ENCODE measurements around the gene RAD51B.

The RAD51B gene

DNA sequence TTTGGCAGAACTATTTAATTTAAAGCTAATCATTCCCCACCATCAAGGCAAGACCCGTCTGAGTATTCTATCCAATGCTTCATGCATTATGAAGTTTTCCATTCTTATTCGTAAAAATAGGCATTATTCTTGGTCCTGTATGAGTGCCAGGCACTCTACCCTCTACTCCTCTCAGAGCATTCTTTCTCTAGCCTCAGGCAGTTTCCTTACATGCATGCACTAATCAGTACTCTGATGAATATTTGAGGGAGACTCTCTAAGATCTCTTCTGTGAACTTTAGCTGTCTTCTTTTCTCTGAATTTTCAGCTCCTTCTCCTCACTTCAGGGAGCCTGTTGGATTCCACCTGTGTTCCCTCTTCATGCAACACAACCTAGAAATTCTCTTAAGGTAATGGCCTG is 334.7 kb downstream of the RAD51B start:
- no peak for DNase-seq

DNA sequence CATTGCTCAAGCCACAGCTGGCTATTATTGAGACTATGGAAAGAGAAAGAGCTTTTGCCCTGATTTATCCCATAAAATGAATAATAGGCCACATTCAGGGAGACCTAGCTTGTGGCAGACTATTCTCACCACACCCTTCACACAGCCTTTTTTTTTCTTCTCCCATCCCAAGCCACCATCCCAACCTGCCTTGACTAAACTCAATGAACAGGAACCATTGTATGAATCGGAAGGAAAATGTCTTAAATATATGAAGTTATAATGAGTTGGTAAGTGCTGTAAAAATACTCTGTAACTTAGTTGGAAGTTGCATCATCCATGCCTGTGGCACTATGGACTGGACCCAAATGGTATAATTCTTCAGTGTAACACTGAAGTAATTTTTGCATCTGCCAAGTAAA is 338.4 kb downstream of the RAD51B start:
- no peak for DNase-seq

DNA sequence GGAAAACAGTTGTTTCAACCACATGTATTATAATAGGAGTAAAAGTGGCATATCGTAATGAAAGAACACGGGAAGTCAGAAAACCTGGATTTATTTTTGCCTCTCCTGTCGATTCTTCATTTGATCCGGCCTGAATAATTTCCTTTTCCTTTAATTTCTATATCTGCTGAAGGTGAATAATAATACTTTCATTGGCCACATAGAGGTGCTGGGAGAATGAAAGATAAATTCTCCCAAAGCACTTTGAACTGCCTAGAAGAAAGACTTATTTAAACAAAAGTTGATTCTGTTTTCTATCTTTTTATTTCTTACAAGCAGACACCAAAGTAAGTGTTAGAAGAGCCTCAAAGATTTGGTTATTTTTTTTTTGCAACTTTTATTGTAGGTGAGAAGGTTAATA is 339.1 kb downstream of the RAD51B start:
- no peak for DNase-seq

DNA sequence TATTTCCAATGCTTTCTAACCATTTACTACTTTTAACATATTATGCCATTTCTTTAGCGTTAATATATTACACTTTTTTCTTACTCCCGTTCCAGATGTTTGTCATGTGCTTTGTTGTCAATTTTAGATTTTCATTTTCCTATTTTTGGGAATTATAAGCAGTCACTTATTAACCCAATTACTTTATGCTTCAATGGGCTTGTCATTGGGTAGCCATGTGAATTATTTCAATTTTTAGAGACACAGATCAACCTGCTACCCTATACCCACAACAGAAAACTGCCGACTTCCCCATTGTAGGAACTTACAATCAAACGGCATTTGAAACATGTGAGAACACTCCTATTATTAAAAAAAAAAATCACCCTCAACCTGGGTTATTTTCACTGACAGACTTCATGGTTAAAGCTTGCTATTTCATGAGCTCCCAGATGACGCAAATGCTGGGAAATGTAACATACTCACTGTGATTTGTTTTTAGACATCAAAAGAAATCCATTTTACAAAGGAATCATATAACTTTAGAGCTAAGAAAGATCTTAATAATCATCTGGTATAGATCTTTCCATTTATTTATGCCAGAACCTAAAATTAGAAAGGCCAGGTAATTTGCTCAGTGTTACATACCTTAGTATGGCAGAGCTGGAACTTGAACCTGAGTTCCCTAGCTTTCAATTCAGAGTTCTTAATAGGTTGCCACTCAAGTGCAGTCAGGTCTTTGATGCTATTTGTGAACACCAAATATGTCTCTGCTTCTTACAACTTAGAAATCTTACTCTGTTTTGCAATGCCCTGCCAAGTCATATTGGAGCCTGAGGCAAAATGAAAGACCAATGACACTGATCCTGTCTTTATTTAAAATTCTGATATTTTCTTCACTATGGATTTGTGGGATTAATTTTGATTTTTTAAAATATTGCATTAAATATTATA is 340.4 kb downstream of the RAD51B start:
- no peak for DNase-seq

DNA sequence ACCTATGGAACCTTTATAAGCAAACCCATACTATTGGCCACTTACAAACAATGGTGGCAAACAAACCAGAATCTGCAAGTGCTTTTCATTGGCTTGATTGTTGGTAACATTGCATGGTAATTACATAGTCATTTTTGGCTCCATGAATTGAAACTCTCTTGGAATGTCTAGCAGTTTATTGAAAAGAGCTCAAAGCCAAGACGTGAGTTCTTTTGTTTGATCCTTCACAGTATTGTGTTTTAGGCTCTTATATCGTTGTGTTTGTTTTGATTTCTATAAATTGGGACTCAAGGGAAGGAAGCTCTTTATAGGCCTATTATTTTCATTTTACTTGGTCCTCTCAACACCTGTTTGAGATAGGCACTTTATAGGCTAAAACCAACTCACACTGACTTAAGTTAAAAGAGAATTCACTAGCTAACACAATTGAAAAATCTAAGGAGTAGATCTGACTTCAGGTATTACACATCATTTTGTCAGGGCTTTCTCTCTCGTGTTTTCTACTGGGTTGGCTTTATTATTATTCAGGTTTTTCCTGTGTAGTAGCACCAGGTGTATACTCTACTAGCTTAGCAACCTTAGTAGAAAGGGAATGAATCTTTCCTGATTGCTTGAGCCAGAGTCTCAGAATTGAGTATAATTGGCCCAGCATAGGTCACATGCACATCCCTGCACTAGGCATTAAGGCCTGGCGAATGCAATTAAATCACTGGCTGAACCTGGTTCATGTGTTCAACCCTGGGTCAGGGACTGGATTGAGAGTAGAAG is 341.4 kb downstream of the RAD51B start:
- DNase-seq = no peak

DNA sequence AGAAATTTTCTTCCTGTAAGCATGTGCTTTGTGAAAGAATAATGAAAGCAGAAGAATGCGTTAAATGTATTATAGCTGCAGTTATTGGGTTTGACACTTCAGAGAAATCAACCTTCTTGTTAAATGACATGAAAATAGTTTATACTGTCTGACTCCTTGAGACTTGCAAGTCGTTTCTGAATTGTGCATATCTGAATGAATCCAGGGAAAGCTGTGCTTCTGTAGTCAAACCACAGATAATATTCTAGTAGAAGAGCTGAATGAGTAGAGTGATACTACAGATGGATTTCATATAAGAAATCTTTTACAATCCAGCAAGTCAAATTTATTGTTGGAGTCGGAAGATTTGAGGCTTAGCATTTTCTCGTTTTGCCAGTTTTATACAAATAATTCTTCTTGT is 343.3 kb downstream of the RAD51B start:
- DNase-seq = no peak

DNA sequence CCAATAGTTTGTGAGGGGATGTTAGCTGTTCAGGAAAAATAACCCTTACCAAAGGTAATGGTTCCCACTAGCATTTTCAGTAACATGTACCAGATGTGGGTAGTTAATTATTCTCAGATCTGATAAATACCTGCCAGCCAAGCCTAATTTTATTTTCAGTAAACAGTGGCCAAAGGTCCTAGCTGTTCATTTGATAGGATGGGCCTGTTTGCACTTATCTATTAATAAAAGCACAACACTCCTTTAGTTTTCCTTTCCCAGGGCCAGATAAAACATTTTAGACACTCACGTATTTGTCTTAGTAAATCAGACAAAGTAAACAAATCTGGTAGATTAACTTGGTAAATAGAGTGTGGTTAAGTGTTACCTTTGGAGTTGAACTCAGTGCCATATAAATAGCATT is 345.1 kb downstream of the RAD51B start:
- DNase-seq = no peak

DNA sequence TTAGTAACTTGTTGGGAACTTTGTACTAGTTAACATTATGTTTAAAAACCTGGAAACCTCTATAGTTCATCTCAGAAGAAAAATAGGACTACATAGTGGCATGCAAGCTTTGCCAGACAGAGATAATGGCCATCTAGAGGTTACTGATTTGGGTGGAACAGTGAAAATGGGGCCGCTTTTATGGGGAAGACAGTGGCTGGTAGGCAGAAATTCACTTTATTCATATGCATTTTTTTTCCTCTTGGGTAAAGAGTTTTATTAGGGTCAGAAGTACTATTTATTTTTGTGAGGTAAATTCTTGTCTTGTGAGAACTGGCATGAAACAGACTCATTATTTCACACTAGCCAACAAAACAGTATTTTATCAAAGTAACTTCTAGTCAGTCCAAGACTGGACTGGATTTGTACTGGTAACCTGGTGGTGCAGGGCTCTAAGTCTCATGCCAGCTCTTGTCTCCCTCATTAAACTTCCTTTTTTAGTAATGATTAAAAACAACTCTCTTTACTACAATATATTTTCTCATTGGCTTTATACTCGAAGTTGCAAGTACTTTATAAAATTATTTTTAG is 345.8 kb downstream of the RAD51B start:
- no peak for DNase-seq

DNA sequence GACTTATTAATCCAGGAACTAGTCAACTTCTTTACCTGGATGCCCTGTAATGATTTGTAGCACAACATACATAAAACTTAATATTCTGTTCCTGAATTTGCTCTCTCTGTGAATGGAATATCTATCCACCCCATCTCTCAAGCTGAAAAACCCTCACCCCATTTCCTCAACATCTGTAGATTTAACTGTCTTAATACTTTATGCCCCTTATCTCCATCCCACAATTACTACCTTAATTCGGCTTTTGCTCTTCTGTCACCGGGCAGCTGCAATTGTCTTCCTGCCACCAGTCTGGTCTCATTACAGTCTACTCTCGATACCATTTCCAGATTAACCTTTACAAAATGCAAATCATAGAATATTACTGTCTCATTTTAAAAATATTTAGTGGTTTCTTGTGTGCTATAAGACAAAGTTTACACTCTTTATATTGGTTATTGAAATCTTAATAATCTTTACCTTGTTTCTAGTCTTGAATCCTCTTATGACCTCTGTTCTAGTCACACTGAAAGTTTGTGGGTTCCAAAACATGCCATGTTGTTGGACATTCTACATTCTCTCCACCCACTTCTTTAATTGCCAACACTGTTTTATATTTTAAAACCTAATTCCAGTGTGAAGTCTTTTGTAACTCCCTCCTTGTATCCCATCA is 347.3 kb downstream of the RAD51B start:
- DNase-seq = no peak

DNA sequence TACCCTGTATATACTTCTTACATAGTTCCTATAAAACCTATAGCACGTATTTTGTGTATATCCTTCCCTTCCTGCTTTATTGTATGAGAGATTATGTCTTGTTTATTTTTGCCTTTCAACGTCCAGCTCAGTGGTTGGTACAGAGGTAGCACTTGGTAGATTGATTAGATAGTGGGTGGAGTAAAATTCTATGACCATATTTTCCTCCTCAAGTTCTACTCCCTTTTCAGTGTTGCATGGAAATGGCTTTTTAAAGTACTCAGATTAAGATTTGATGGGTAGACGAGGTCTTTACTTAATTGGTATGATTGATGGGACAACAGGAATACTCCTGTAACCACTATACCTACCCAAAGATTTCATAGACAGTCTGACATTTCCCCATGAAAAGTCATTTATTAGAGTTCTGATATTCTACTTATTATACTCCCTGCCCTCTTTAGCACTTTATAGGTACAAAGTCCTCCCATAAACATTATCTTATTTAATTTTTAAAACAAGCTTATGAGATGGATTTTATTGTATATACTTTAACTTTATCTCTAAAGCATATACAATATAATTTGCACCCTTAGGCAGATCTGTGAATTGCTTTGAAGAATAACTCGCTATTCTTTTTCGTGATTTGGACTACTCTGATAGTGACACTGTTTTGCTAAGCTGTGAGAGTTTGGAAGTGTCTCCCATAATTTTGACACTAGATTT is 348.0 kb downstream of the RAD51B start:
- DNase-seq = no peak

DNA sequence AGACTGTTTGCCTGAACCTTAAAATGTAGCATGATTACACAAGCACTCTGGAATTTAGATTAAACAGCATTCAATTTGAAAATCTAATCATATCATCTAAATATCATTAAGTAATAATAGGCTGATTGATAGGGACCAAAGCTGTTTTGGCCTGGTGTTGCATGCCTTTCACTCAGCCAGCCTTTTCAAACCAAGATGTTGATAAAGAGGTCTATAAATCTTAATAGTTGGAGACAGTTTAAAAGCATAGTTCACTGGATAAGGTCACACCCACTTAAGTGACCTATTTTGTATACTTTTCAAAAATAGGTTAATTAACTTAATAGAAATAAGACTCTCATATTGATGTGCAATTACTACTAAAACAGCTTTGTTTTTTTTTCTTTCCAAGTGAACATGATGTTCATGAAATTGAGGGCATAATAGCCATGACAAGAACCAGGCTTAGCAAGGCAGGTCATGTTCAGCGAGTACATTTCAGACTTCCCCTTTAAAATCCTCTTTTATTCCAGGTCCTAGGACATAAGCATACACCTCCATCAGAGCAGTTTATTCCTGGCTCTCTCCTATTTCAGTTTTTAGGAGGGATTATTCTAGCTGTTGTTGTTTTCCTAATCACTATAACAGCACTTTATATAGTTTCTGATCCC is 349.0 kb downstream of the RAD51B start:
- no peak for DNase-seq

DNA sequence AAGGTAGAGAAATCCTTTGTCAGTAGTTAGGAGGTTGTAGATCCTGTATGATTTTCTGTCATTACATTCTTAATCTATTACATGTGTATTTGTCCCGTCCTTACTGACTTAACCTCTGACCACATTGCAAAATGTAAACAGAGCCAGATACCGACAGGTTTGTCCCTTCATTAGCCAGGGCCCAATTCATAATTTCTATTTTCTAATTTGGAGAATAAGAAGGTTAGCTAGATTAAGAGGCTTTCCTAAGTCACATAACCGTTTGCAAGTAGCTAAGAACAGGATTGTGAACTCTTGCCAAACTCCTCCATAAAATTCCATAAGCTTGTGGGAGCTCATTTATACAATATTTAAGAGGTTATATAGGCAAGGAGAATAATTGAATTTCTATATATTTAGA is 352.6 kb downstream of the RAD51B start:
- DNase-seq = no peak

DNA sequence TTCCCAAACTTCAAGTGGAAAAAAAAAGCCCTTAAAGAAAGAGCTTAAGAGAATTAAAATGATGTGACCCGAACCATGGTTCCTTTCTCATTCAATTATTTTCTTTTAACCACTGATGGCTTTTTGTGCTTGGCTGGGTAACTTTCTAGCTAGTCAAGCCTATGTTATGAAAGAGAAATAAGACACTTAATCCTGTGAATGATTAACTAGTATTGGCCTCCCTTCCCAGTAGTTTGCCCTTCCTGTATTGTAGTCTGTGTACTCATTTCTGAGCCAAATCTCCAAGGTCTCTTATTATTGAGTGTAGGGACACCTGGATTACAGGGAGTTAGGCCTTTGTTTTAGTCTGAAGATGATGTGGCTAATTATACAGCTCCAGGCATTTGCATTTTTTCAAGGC is 353.0 kb downstream of the RAD51B start:
- no peak for DNase-seq

DNA sequence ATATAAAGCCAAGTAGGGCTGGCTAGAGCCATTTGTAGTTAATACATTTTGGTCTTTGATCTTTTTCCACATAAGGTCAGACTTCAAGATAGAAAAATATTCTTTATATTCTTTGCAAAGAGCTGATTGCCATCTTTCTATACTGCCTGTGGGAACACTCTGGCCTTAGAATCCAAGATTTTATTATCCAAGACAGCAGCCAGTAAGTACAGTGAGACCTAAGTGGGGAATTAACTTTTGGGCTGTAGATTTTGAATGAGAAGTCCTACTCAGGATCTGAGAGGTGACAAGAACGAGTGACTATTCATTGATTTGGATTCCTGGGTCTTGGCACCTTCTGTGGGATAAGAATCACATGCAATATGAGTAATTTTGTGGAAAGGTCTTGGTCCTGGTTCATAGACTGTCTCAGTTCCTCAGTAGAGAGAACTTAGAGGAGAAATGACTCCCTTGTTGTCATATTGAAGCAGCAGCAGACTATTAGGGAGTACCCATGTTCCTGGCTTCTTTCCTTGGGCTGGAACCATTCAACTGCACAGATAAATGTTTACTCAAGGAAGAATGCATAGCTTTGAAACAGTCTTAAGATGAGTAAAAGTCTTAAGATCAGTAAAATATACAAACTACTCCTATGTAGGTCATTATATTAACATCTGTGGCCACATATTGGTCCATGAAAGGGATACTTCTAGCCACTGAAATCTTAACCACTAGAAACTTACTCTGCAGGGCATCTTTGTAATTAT is 353.8 kb downstream of the RAD51B start:
- no peak for DNase-seq

DNA sequence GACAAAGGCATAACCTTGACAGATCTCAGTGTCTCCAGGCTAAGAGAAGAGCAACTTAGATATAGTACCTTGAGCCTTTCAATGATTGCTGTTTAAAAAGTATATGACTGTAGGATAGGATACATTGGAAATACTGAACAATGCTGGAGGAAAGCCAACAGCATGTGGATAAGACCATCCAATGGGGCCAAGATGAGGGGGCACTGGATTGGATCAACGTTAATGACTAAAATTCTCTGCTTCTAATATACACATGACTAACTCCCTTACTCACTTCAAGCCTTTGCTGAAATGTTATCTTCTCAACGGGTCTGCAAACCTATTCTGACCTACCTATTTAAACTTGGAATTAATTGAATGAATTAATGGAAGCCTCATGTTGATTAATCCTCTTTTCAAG is 354.9 kb downstream of the RAD51B start:
- DNase-seq = no peak

DNA sequence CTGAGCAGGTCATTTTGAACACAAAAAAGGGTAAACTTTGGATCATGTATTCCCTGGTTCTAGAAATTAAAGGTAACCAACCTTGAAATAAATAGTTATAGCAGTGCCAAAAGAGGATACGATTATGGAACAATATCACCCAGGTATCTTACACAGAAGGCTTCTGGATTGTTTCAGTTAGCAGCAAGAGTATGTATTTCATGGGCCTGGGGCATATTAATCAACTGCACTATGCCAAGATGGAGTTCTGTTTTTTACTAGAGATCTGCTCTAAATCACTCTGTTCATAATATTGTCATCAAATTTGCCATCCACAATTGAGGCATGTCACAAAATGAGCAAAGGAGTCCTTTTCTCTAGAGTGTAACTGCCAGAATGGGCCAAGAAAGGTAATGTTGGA is 357.1 kb downstream of the RAD51B start:
- no peak for DNase-seq

DNA sequence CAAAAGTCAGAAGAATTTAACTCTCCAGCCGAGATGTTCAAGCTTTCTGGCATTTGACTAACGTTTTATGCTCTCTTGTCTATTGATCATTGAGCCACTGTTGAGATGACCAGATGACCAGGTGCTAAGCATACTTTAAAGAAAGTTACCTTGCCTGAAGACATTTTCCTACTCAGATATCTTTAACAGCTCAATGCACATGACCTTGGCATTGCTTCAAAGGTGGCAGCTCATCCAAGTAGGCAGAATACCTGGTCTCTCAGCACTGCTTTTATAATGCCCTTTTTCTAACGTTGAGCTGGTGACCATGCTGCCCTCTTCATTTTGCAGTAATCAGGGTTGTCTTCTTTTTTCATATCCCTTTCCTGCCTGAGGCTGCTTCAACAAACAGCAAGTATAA is 358.1 kb downstream of the RAD51B start:
- no peak for DNase-seq

DNA sequence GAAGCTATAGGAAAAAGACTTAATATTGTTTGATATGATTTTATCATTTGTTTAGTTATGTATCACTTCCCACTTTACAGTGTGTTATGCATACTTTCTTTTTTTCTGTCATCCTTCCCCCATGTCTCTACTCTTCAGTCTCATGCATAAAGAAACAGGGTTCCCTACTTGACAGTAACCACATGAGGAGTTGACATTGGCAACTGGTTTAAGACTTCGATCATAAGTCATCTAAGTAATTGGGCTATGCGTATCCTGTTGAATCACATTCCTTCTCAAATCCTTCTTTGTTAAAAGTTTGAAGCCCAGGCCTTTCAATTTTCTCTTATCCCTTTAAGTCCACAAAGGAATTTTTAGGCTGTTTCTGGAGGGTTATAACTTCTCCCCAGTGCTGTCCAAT is 358.7 kb downstream of the RAD51B start:
- no peak for DNase-seq

DNA sequence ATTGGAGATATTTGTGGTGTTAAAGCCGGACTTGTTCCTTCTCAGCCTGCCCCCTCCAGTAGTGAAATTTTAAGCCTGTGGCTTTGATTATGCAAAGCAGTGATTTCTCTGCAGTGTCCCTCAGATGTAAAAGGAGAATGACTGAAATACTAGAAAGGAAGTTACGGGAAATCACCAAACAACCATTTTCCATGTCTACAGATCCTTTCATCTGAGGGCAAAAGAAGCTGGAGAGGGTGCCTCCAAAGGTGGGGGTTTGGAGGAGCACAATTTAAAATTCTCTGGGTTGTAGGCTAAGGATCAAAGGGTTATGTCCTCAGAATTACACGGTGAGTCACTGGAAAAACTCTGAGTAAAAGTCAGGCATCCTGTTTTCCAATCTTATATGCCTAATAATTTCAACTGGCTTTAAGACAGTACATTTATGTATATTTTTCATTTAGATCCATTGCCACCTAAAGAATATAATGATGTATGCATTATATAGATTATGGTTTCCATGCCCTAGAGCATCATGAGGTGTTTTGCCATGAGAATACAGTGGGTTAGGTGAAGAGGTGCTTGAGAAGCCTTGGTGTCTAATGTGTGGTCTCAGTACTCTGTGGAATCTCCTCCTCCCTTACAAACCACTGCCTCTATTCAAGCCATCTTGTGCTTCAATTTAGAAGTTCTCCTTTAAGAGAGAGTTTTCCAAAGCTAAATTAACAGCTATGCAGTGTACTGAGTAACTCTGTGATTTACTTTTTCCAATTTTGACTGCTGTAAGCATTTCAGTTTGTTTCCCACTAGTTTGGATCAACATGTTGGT is 362.1 kb downstream of the RAD51B start:
- DNase-seq = no peak

DNA sequence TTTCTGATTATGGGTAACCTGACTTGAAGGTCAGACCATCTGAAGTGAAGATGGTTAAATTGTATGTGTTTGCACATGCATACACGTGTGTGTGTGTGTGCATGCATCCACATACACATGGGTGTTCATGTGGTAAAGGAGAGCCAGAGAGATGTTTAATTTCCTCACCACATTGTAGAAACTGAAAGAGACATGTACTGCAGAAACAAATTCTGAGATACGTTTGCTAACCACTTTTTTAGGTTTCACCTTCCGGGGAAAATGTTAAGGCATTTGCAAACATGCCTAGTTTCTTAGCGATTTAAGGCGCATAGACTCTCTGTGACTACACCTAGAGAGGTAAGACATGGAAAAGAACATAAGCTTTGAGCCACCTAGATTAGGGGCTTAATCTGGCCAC is 362.9 kb downstream of the RAD51B start:
- no peak for DNase-seq
